ENCODE results near the gene DRG2. TPM values are rescaled to one million over a fixed set of nuclear protein-coding genes. Genes with fewer than 3 reads are reported as not detected.

DRG2 gene
- 10 to 100 TPM; 25.5 to 26.1 TPM for total RNA-seq
- long read RNA-seq, donor 1, transcript DRG2-201 (13 exons, 1,964 nt), result major isoform, 8 of 19 reads
- long read RNA-seq, donor 1, partial matches to known transcripts, result 5 of 19 reads
- long read RNA-seq, donor 1, other reads (novel, unspliced or antisense), result 5 of 19 reads
- long read RNA-seq, donor 2, transcript DRG2-201 (13 exons, 1,964 nt), result major isoform, 106 of 141 reads
- long read RNA-seq, donor 2, partial matches to known transcripts, result 1 of 141 reads
- long read RNA-seq, donor 2, other reads (novel, unspliced or antisense), result 29 of 141 reads

GRCh38 chr17:18087610-18088491, at the start of gene DRG2:
TSS of gene DRG2 (plus strand) at chr17:18087948. CDS start at chr17:18088024, 76 bp downstream.
- intact Hi-C loops (cut with DNase I), result no loop called here
- DNase-seq (ENCODE audit: low spot score), result peak; percentile 98

- no peak for DNase-seq (ENCODE audit: low spot score)
- intact Hi-C loops (cut with DNase I), result loop anchor here (5.0 to 10.0 kb wide), 4 partner anchors 143 to 361 kb away; partner anchors contain the start of gene RAI1 (in 1 of the 2)
Observed at GRCh38 chr17:18038149-18038850, 49.4 kb upstream of the DRG2 start.

DNA sequence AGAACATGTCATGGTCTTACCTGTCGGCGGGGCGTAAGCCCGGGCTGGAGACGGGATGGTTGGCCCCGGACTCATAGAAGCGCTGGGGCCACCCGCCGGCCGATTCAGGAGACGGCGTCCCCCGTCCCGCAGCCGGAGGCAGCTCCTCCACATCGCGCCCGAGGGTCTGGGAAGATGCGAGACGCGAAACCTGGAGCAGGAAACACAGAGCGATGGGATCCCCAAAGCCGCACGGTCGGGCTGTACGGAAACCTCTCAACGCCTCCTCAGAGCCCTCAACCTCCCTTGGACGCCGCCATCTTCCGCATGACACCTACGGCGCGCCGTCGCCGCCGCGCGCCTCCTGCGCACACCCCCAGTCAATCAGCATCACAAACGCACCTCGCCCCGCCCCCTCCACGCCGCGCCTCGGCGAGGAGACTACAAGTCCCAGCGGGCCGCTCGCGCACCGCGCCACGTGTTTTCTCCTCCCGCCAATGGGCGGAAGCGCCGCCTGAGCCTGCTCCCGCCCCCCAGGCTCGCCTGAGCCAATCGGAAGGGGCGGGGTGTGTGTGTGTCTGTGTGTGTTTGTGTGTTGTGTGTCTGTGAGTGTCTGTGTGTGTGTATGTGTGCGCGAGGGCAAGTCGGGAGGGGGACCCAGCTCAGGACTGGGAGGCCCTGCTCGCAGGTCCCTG, 48.8 kb upstream of the DRG2 start, which contains the start of the genes ATPAF2 and GID4:
Gene ATPAF2 (minus strand): TSS at position 308 of the 674 bp plus-strand sequence. CDS start 155 bp downstream, at position 153.
Gene GID4 (plus strand): TSS at position 548 of the 674 bp plus-strand sequence. CDS start 57 bp downstream, at position 605.
- peak; percentile 100 for DNase-seq (ENCODE audit: low spot score)
- intact Hi-C loops (cut with DNase I), result loop anchor here (5.0 to 10.0 kb wide), 4 partner anchors 144 to 362 kb away; partner anchors contain the start of gene RAI1 (in 1 of the 2)

DNA sequence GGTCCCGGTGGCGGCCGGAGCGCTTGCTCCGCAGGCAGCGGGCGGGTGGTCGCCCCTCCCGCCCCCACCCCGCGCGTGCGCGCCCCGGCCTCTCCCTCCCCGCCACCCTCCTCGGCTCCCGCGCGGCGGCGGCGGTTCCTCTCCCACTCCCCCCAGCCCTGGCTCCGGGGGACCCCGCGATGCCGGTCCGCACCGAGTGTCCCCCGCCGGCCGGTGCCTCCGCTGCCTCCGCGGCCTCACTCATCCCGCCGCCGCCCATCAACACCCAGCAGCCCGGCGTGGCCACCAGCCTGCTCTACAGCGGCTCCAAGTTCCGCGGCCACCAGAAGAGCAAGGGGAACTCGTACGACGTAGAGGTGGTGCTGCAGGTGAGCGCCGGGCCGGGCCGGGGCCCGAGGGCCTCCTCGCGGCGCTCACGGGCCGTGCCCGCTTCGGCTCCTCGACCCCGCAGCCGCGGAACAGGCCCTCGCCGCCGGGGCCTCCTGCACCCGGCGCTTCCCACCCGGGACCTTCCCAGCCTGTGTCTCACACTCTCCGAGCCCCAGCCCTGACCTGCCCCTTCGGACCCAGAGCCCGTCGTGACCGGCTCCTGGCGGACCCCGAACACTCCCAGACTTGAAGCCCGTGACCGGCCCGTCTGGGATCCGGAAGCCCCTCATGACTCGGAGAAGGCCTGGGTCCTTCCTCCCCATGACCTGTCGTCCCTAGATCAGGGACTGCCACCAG, 48.0 kb upstream of the DRG2 start:
- DNase-seq (ENCODE audit: low spot score), result peak; percentile 87
- intact Hi-C loops (cut with DNase I), result loop anchor here (5.0 to 10.0 kb wide), 4 partner anchors 145 to 362 kb away; partner anchors contain the start of gene RAI1 (in 1 of the 2)

DNA sequence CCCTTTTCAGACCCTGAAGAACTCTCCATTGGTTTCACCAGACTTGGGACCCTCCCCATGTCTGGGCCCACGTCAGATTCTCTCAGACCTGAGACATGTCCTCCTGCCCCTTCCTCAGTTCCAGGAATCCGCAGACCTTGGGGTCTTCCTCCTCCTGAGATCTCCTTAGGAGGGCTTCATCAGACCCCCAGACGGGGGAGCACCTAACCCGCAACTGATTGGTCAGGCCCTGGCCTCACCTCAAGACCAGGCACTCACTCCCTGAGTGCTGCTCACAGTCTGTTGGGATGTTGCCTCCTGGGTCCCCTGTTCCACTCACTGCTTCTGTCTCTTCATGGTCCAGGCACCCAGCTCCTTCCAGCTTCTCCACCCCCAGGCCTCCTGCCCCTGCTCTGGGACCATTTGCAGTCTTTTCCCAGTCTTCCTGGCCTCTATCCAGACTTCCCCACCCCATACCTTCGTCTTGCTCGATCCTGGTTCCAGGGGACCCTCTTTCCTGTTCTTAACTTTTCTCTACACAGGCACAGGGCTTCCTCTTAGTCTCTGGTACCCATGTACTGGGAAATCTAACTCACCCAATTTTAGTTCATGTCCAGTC, 47.4 kb upstream of the DRG2 start:
- intact Hi-C loops (cut with DNase I), result no loop called here
- no peak for DNase-seq (ENCODE audit: low spot score)

DNA sequence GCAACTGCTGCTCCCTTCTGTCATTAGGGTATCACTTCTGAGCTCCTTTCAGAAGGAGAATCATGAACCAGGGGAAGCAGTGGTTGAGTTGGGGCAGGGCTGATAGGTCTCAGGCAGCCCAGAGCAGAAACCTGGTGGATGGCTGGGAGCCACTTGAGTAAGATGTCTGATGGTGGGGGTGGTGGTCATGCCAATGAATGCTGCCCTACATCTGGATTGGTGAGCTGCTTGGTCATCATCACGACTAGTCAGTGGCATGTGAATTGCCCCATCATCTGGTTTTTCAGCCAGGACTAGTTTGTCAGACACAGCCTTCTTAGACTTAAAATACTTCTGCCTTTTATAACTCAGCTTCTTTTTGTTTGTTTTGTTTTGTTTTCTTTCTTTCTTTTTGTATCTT, 46.0 kb upstream of the DRG2 start:
- no peak for DNase-seq (ENCODE audit: low spot score)
- intact Hi-C loops (cut with DNase I), result no loop called here

- intact Hi-C loops (cut with DNase I), result no loop called here
- DNase-seq (ENCODE audit: low spot score), result no peak
Observed at GRCh38 chr17:18042983-18043382, 44.8 kb upstream of the DRG2 start.

GRCh38 chr17:18043491-18043890, 44.3 kb upstream of the DRG2 start:
- intact Hi-C loops (cut with DNase I), result no loop called here
- DNase-seq (ENCODE audit: low spot score), result no peak

DNA sequence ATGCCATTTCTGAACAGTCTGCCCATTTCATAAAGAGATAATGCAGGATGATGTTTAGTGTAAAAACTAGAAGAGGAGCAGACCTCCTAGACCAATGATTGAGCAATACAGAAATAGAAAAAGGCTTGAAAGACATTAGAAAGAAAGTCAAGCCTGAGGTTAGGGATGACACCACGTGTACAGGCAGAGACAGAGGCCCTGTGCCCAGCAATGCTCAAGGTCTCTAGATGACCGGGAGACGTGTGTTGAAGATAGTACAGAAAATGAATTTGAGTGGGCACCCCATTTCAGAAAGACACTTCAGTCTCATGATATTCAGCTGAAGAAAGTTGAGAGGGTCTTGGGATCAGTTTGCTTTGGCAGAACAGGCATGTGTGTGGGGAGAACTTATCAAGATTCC, 43.1 kb upstream of the DRG2 start:
- intact Hi-C loops (cut with DNase I), result no loop called here
- DNase-seq (ENCODE audit: low spot score), result no peak

GRCh38 chr17:18045691-18046350, 41.9 kb upstream of the DRG2 start:
- no peak for DNase-seq (ENCODE audit: low spot score)
- intact Hi-C loops (cut with DNase I), result no loop called here

GRCh38 chr17:18055597-18055996, 32.2 kb upstream of the DRG2 start:
- DNase-seq (ENCODE audit: low spot score), result no peak
- intact Hi-C loops (cut with DNase I), result no loop called here

- intact Hi-C loops (cut with DNase I), result no loop called here
- no peak for DNase-seq (ENCODE audit: low spot score)
Observed at GRCh38 chr17:18056214-18056613, 31.5 kb upstream of the DRG2 start.

DNA sequence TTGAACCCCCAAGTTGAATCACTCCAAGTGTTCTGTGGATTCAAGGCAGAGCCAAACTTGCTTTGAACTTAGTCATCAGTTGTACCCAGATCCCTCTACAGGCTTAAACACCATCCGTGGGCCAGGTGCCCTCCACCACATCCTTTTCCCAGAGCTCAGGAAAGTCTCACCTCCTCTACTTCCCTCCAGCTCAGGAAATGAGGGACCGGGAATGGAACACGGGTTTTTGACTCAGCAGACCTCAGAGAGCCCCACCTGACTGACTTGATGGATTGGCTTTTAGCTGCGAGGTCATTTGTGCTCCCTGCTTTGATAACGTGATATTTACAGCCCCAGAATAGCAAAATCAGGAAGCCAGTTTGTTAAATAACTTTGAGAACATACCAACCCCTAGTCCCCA, 28.5 kb upstream of the DRG2 start:
- DNase-seq (ENCODE audit: low spot score), result no peak
- intact Hi-C loops (cut with DNase I), result no loop called here

DNA sequence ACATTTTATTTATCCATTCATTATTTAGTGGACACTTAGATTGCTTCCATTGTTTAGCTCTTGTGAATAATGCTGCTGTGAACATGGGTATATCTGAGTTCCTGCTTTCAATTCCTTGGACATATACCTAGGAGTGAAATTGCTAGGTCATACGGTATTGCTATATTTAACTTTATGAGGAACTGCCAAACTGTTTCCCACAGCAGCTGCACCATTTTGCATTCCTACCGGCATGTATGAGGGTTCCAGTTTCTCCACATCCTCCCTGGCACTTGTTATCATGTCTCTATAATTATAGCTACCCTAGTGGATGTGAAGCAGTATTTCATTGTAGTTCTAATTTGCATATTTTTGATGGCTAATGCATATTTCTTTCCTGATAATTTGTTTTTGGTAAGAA, 23.7 kb upstream of the DRG2 start:
- intact Hi-C loops (cut with DNase I), result no loop called here
- no peak for DNase-seq (ENCODE audit: low spot score)

DNA sequence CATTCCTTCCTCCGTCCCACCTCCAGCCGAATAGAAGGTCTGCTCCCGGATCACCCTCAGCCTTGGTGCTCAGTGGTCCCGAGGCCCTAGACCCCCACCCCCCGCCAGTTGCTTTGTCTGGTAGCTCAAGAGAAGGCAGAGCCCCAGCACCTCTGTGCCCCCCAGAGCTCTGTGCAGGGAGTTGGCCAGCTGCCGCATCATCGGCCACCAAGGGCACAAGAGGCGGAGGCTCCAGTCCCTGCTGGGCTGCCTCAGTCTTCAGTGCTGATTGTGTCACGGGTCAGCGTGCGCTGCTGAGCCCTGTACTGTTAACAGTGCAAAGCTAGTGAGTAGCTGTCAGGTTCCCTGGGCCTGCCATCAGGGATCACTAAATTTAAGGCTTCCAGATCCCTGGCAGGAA, 22.2 kb upstream of the DRG2 start:
- no peak for DNase-seq (ENCODE audit: low spot score)
- intact Hi-C loops (cut with DNase I), result no loop called here

DNA sequence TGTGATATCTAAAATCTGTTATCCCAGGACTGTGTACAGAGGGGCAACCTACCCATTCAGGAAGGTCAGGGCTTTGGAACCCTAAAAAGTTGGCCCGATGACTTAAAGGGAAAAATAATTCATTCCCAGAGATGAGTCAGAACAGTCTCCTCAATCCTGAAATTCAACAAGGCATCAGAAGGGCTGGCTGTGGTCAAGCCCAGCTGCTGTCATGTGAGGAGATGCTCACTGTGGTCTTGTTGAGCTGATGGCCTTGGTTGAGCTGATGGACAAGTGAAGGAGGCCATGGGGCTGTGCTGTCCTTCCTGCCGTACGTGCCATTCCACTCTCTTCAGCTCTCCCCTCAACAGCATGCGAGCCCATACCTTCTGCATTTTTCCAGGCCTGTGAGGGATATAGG, 20.9 kb upstream of the DRG2 start:
- intact Hi-C loops (cut with DNase I), result no loop called here
- DNase-seq (ENCODE audit: low spot score), result no peak

DNA sequence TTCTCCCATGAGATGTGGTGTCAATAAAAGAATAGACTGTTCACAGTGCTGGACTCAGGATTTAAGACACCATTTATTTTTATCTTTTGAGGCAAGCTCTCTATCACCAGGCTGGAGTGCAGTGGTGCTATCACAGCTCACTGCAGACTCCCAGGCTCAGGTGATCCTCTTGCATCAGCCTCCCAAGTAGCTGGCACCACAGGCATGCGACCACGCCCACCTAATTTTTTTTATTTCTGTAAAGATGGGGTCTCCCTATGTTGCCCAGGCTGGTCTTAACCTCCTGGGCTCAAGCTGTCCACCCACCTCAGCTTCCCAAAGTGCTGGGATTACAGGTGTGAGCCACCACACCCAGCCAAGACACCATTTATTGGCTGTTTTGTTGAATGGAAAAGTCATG, 18.6 kb upstream of the DRG2 start:
- DNase-seq (ENCODE audit: low spot score), result no peak
- intact Hi-C loops (cut with DNase I), result no loop called here

All from posterior vena cava (tissue), 2 donors.